PFSK-1 (cell line): ENCODE data around the gene GPR32.

Experiments used
- FOXP2 ChIP-seq: optimal IDR thresholded peaks from 2 replicates; pipeline ENCODE3; 2011; ENCODE audit warnings: borderline replicate concordance, control low read depth, inconsistent platforms; ENCODE audit not compliant: insufficient read depth; ENCODE audit errors: extremely low read length, extremely low read depth
- POLR2AphosphoS5 ChIP-seq: IDR thresholded peaks from 2 replicates; pipeline ENCODE4 v1.6.1; 2012; ENCODE audit warnings: low read depth, mild to moderate bottlenecking, control low read depth, low read length, moderate library complexity
- REST ChIP-seq, 2 experiments: IDR thresholded peaks; 2 replicates each; pipeline versions ENCODE4 v1.6.1 to v1.8.0; 2011 to 2012; ENCODE audit warnings: low read depth in 2 of 2, low read length in 2 of 2, control low read depth in 1 of 2, inconsistent platforms in 1 of 2, mild to moderate bottlenecking in 1 of 2, moderate library complexity in 1 of 2; ENCODE audit not compliant: insufficient read depth in 1 of 2
- SIN3A ChIP-seq: IDR thresholded peaks from 2 replicates; pipeline ENCODE4 v1.6.1; 2012; ENCODE audit warnings: mild to moderate bottlenecking, low read length, moderate library complexity, borderline replicate concordance; ENCODE audit not compliant: insufficient read depth
- TAF1 ChIP-seq: IDR thresholded peaks from 2 replicates; pipeline ENCODE4 v1.6.1; 2012; ENCODE audit warnings: low read length, control low read depth, borderline replicate concordance; ENCODE audit not compliant: insufficient read depth

GRCh38 chr19:50720921-50721381 is 49.3 kb upstream of the GPR32 start:
- no peak for TF ChIP-seq POLR2AphosphoS5
- no peak for TF ChIP-seq TAF1
- TF ChIP-seq SIN3A = no peak
- no peak for TF ChIP-seq REST (IDR thresholded peaks at IDR 0.05; ENCODE audit: insufficient read depth in 1 of 2, low read depth in 2 of 2, low read length in 2 of 2)
- TF ChIP-seq FOXP2 = no peak
